Measurements from ENCODE around the gene PIGA. TPM values are rescaled to one million over a fixed set of nuclear protein-coding genes. Genes with fewer than 3 reads are reported as not detected.
A peak's percentile ranks its signal among the peaks of the same experiment; 100 is the strongest.

PIGA gene
- total RNA-seq, 1 donor: 8.7 TPM

DNA sequence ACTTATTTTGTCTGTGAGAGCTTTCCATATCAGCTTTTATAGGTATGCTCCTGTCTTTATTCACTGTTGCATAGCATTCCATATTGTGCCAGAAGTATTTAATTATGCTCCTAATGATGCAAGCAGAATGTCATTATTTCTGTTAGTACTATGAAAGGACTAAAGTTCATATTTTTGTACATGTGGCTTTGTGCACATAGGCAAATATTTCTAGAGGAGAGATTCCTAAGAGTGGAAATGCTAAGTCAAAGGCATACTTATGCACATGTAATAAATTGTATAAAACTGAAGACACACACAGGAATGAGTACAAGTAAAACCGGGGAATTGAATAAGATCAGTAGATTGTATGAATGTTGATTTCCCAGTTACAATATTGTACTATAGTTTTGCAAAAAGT, 63.6 kb downstream of the PIGA start:
- no peaks in the 10 kb centered on the region for H3K27me3 ChIP-seq (ENCODE audit: insufficient read depth, low read length)
- no peaks in the 10 kb centered on the region for H3K9me3 ChIP-seq (ENCODE audit: low read depth, low read length)
- H2AFZ ChIP-seq (ENCODE audit: low read length): no peak overlapping the region
- no peaks in the 10 kb centered on the region for H4K20me1 ChIP-seq (ENCODE audit: insufficient read depth, low read length)
- TF ChIP-seq CTCF (IDR thresholded peaks at IDR 0.05; ENCODE audit: extremely low read depth, low read depth, low read length): no peak
- H3K36me3 ChIP-seq (ENCODE audit: insufficient read depth, low read length): no peaks in the 10 kb centered on the region
- H3K4me3 ChIP-seq (ENCODE audit: insufficient read depth, low read length): no peak overlapping the region
- no peaks in the 10 kb centered on the region for H3K79me2 ChIP-seq (ENCODE audit: insufficient read depth, low read length)
- H3K27ac ChIP-seq (ENCODE audit: low read depth, low read length): no peak overlapping the region
- no peak overlapping the region for H3K4me2 ChIP-seq (ENCODE audit: insufficient read depth, low read length)
- DNase-seq (ENCODE audit: insufficient read length, low spot score, missing footprints): no peak
- no peaks in the 10 kb centered on the region for H3K4me1 ChIP-seq (ENCODE audit: insufficient read depth, low read length)

GRCh38 chrX:15269618-15270521, 65.5 kb downstream of the PIGA start, which contains the start of gene ASB9:
TSS of gene ASB9 (minus strand) at chrX:15270083. CDS start at chrX:15269874, 209 bp downstream.
- Histone ChIP-seq H4K20me1 (ENCODE audit: insufficient read depth, low read length) (no peaks in the 10 kb centered on the region), H3K4me2 (ENCODE audit: insufficient read depth, low read length) (peak within 1 kb of the TSS; percentile 51), H3K27me3 (ENCODE audit: insufficient read depth, low read length) (no peaks in the 10 kb centered on the region), H3K36me3 (ENCODE audit: insufficient read depth, low read length) (no peaks in the 10 kb centered on the region), H2AFZ (ENCODE audit: low read length) (peak within 1 kb of the TSS; percentile 72), H3K4me3 (ENCODE audit: insufficient read depth, low read length) (peak within 1 kb of the TSS; percentile 48), H3K9me3 (ENCODE audit: low read depth, low read length) (no peaks in the 10 kb centered on the region), H3K27ac (ENCODE audit: low read depth, low read length) (no peak within 1 kb of the TSS), H3K79me2 (ENCODE audit: insufficient read depth, low read length) (no peaks in the 10 kb centered on the region), H3K4me1 (ENCODE audit: insufficient read depth, low read length) (no peaks in the 10 kb centered on the region)
- peak; percentile 77 for DNase-seq (ENCODE audit: insufficient read length, low spot score, missing footprints)
- TF ChIP-seq CTCF (IDR thresholded peaks at IDR 0.05; ENCODE audit: extremely low read depth, low read depth, low read length): no peak

Other genes starting within 250 kb of the PIGA start
- gene ASB9, start 65.4 kb downstream of the PIGA start, total RNA-seq: not detected in 2 replicates
- not detected in 2 replicates for gene ASB11, start 19.9 kb downstream of the PIGA start, total RNA-seq
- gene VEGFD, start 48.9 kb upstream of the PIGA start, total RNA-seq: under 0.01 and 0.36 TPM in 2 replicates
- 15.9 and 16.5 TPM in 2 replicates for gene PIR, start 157.8 kb upstream of the PIGA start, total RNA-seq
- gene BMX, start 165.3 kb upstream of the PIGA start, total RNA-seq: not detected in 2 replicates

Measured in osteoblast (primary cell).